ENCODE data around the gene CMTR1. TPM values are rescaled to one million over a fixed set of nuclear protein-coding genes. Genes with fewer than 3 reads are reported as not detected.

The CMTR1 gene
- total RNA-seq, 1 experiment from 2014 or later: 34.8 TPM

- H3K79me1 ChIP-seq (ENCODE audit: insufficient read depth, low read depth, low read length, poor library complexity, severe bottlenecking): no peaks in the 10 kb centered on the region
- H3K9ac ChIP-seq (ENCODE audit: extremely low read depth, insufficient read length, low read length): no peak overlapping the region
- H3K9me3 ChIP-seq (ENCODE audit: control insufficient read depth, low read depth, low read length): no peaks in the 10 kb centered on the region
- H3K4me1 ChIP-seq (ENCODE audit: insufficient read depth, low read length): peaks cover 4% of the 10 kb centered on the region; the same call in 1 of the 2 replicates
- H2BK15ac ChIP-seq (ENCODE audit: low read depth, low read length): no peak overlapping the region
- H3K9me3 Mint-ChIP-seq: no peaks in the 10 kb centered on the region
- no peak for TF ChIP-seq CTCF (conservative IDR thresholded peaks at IDR 0.05)
- no peak overlapping the region for H4K91ac ChIP-seq (ENCODE audit: insufficient read length, low read depth, low read length)
- H4K20me1 ChIP-seq (ENCODE audit: control insufficient read depth, insufficient read depth, insufficient read length): no peaks in the 10 kb centered on the region
- no CpG with 5 or more reads among the region's 18 CpGs for WGBS (ENCODE audit: extremely low coverage, insufficient read length, low lambda C conversion rate)
- H3K27ac Mint-ChIP-seq: no peak overlapping the region
- H3K27me3 ChIP-seq (ENCODE audit: insufficient read depth, low read length): no peaks in the 10 kb centered on the region
- no peak overlapping the region for H2AFZ ChIP-seq (ENCODE audit: low read length)
- no peak overlapping the region for H2BK5ac ChIP-seq (ENCODE audit: insufficient read length, low read length)
- no peak overlapping the region for H2BK20ac ChIP-seq (ENCODE audit: low read depth, low read length, poor library complexity, severe bottlenecking)
- no peak overlapping the region for H4K8ac ChIP-seq (replicated peaks; ENCODE audit: insufficient read length, low read depth, low read length)
- H3K23me2 ChIP-seq (ENCODE audit: insufficient read length, low read depth, low read length, poor library complexity, severe bottlenecking): no peaks in the 10 kb centered on the region
- H3K56ac ChIP-seq (ENCODE audit: insufficient read length, low read depth, low read length): no peak overlapping the region
- no peak for DNase-seq
- no peak overlapping the region for H4K5ac ChIP-seq (ENCODE audit: insufficient read length, low read depth, low read length)
- H3K79me2 ChIP-seq (ENCODE audit: insufficient read depth, low read length): no peaks in the 10 kb centered on the region
- H2AK5ac ChIP-seq (ENCODE audit: insufficient read length, low read length): no peak overlapping the region
- no peak overlapping the region for H3K23ac ChIP-seq (ENCODE audit: insufficient read length, low read depth, low read length)
- no peak overlapping the region for H3K4ac ChIP-seq (ENCODE audit: low read depth, low read length)
- no peak overlapping the region for H2BK120ac ChIP-seq (ENCODE audit: low read depth, low read length, poor library complexity, severe bottlenecking)
- no peak overlapping the region for H3K4me3 Mint-ChIP-seq
- peaks cover 19 to 74% (median 68%) of the 10 kb centered on the region in 3 experiments for H3K36me3 Mint-ChIP-seq (ENCODE audit: insufficient read depth in 1 of 3, low read depth in 3 of 3)
- H3K4me1 Mint-ChIP-seq: peaks cover 11 to 21% of the 10 kb centered on the region in 2 experiments
- H3T11ph ChIP-seq (ENCODE audit: low read length): no peak overlapping the region
- no peak overlapping the region for H3K18ac ChIP-seq (ENCODE audit: insufficient read length, low read depth, low read length)
- no peak overlapping the region for H3K14ac ChIP-seq (ENCODE audit: insufficient read depth, low read length)
- H3K27me3 Mint-ChIP-seq (ENCODE audit: low read depth): no peaks in the 10 kb centered on the region
- H3K4me2 ChIP-seq (ENCODE audit: insufficient read depth, insufficient read length, low read length): no peak overlapping the region
- no peak overlapping the region for H3K27ac ChIP-seq (ENCODE audit: insufficient read length, low read depth, low read length)
- no peak overlapping the region for H2BK12ac ChIP-seq (ENCODE audit: insufficient read length, low read depth, low read length)
Measured at GRCh38 chr6:37477656-37478435, 44.8 kb downstream of the CMTR1 start.

All from H9 (cell line).